Measurements from ENCODE around the gene CRABP2. TPM values are rescaled to one million over a fixed set of nuclear protein-coding genes. Genes with fewer than 3 reads are reported as not detected.

CRABP2 gene
- total and polyA plus RNA-seq, 2 experiments from 2014 or later: 38.8 to 64.1 TPM

DNA sequence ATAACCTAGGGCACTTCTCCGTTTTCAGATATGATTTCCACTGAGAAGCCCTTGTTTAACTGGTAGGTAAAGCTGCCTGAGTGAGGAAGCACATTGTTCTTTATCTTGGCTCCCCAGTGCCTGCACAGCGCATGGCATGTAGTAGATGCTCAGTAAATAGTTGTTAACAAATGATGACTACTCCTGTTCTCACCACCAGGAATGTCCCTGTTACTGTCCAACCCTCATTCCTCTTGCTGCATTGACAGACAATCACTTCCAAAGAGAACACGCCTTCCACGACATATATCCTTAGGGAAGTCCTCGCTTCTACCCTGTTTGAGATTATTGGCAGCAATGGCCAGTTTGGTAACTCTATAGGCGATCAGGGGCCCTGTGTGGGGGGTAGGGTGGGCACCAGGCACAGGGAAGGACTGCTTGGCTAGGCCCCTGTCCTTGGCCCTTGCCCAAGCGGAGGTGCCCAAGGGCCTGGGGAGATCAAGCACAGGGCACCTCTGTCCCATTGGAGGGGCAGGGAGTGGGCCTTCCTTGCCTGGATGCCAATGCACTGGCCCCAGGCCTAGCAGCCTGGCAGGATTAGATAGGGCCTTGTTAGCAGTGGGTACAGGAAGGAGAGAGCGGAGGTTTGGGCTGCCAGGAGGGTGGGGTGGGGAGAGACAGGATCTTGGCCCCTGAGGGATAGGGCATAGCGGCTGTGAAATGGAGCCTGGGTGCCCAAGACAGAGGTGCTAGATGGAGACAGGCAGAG, 38.3 kb downstream of the CRABP2 start:
- Histone ChIP-seq H2AFZ (no peak overlapping the region), H3K27me3 (replicated peaks; ENCODE audit: insufficient read depth) (no peaks in the 10 kb centered on the region), H3K4me1 (ENCODE audit: insufficient read depth) (peaks cover 29% of the 10 kb centered on the region), H3K9me2 (ENCODE audit: insufficient read depth) (no peaks in the 10 kb centered on the region), H3K4me3 (no peak overlapping the region), H3K27ac (no peak overlapping the region), H4K20me1 (ENCODE audit: insufficient read depth) (no peaks in the 10 kb centered on the region), H3K4me2 (ENCODE audit: unreplicated experiment) (no peak overlapping the region), H3K9ac (no peak overlapping the region), H3K9me3 (ENCODE audit: low read depth) (no peaks in the 10 kb centered on the region), H3K36me3 (ENCODE audit: low read depth) (no peaks in the 10 kb centered on the region), H3F3A (ENCODE audit: insufficient read depth) (peaks cover 8% of the 10 kb centered on the region), H3K79me2 (ENCODE audit: insufficient read depth) (no peaks in the 10 kb centered on the region)
- in situ Hi-C loops (cut with MboI): no loop called here
- WGBS, 2 experiments (ENCODE audit: low coverage in 1 of 2, low lambda C conversion rate in 2 of 2, missing lambda C conversion rate in 2 of 2): 94 to 99% methylated on average over 9 of the region's 9 CpGs
- no peak for TF ChIP-seq EZH2 (IDR thresholded peaks at IDR 0.05; ENCODE audit: insufficient read depth, poor library complexity, severe bottlenecking)
- TF ChIP-seq EZH2phosphoT487 (IDR thresholded peaks at IDR 0.05; ENCODE audit: insufficient read depth, low read depth): no peak
- DNase-seq: peak; percentile 24

DNA sequence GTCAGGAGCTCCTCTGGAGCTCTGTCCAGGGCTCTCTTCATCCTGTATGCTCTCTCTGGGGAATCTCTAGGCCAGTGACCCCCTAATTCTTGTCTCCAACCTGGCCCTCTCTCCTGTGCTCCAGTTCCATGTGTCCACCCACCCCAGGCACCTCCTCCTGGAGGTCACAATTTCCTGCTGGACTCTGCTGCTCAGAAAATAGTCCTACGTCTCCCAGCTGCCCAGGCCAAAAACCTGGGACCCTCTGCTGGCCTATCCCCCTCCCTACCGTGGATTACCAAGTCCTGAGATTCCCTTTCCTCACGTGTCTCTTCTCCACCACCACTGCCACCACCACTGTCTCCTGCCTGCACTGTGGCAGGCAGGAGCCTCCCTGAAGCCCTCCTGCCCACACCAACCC, 39.8 kb downstream of the CRABP2 start:
- no peak overlapping the region for H3K4me2 ChIP-seq (ENCODE audit: unreplicated experiment)
- no peak overlapping the region for H3K9ac ChIP-seq
- H3K4me3 ChIP-seq: no peak overlapping the region
- no peaks in the 10 kb centered on the region for H3K79me2 ChIP-seq (ENCODE audit: insufficient read depth)
- no peak overlapping the region for H2AFZ ChIP-seq
- no peak overlapping the region for H3K27ac ChIP-seq
- in situ Hi-C loops (cut with MboI): no loop called here
- TF ChIP-seq EZH2 (IDR thresholded peaks at IDR 0.05; ENCODE audit: insufficient read depth, poor library complexity, severe bottlenecking) (no peak), EZH2phosphoT487 (IDR thresholded peaks at IDR 0.05; ENCODE audit: insufficient read depth, low read depth) (no peak)
- DNase-seq: no peak
- no peaks in the 10 kb centered on the region for H3K27me3 ChIP-seq (replicated peaks; ENCODE audit: insufficient read depth)
- H3K36me3 ChIP-seq (ENCODE audit: low read depth): no peaks in the 10 kb centered on the region
- 75 to 83% methylated on average over 3 of the region's 3 CpGs for WGBS, 2 experiments (ENCODE audit: low coverage in 1 of 2, low lambda C conversion rate in 2 of 2, missing lambda C conversion rate in 2 of 2)
- H4K20me1 ChIP-seq (ENCODE audit: insufficient read depth): no peaks in the 10 kb centered on the region
- H3K4me1 ChIP-seq (ENCODE audit: insufficient read depth): peaks cover 44% of the 10 kb centered on the region
- H3K9me3 ChIP-seq (ENCODE audit: low read depth): no peaks in the 10 kb centered on the region
- H3F3A ChIP-seq (ENCODE audit: insufficient read depth): peaks cover 17% of the 10 kb centered on the region
- no peaks in the 10 kb centered on the region for H3K9me2 ChIP-seq (ENCODE audit: insufficient read depth)

DNA sequence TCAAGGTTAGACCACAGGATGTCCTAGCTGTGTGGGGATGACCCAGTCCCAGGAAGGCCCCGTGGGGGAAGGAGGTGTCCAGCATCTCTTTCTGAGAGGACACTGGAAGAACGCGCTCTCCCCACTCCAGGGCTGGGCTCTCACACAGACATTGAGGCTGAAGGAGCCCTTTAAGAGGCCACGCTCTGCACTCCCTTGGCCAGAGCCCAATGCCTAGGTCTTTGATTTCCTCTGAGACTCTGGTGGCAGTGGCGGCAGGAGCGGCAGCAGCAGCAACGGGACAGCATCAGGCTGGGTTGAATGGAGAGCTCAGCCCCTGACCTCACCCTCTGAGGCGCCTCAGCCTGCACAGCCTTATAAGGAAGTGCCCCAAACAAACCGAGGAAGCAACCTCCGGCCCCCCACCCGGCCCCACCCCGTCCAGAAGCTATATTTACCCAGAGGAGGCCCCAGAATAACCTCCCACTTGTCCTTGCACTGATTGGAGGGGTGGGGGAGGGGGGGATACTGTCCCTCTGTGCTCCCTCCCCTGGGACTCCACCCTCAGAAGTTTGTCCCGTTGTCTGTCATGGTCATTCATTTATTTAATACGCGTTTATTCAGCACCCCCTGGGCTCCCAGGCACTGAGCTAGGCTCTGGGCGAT, 40.5 kb downstream of the CRABP2 start:
- no peaks in the 10 kb centered on the region for H3K27me3 ChIP-seq (replicated peaks; ENCODE audit: insufficient read depth)
- H3K9me3 ChIP-seq (ENCODE audit: low read depth): no peaks in the 10 kb centered on the region
- WGBS, 2 experiments (ENCODE audit: low coverage in 1 of 2, low lambda C conversion rate in 2 of 2, missing lambda C conversion rate in 2 of 2): 68 to 78% methylated on average over 12 to 16 of the region's 16 CpGs
- H3K9ac ChIP-seq: no peak overlapping the region
- H3K9me2 ChIP-seq (ENCODE audit: insufficient read depth): no peaks in the 10 kb centered on the region
- in situ Hi-C loops (cut with MboI): no loop called here
- no peaks in the 10 kb centered on the region for H4K20me1 ChIP-seq (ENCODE audit: insufficient read depth)
- no peak overlapping the region for H2AFZ ChIP-seq
- no peak overlapping the region for H3K4me3 ChIP-seq
- H3K4me2 ChIP-seq (ENCODE audit: unreplicated experiment): peak overlapping the region; percentile 8
- H3K27ac ChIP-seq: no peak overlapping the region
- TF ChIP-seq EZH2 (IDR thresholded peaks at IDR 0.05; ENCODE audit: insufficient read depth, poor library complexity, severe bottlenecking) (no peak), EZH2phosphoT487 (IDR thresholded peaks at IDR 0.05; ENCODE audit: insufficient read depth, low read depth) (no peak)
- peak; percentile 22 for DNase-seq
- H3K4me1 ChIP-seq (ENCODE audit: insufficient read depth): peaks cover 46% of the 10 kb centered on the region
- no peaks in the 10 kb centered on the region for H3K36me3 ChIP-seq (ENCODE audit: low read depth)
- H3K79me2 ChIP-seq (ENCODE audit: insufficient read depth): no peaks in the 10 kb centered on the region
- H3F3A ChIP-seq (ENCODE audit: insufficient read depth): peaks cover 19% of the 10 kb centered on the region

DNA sequence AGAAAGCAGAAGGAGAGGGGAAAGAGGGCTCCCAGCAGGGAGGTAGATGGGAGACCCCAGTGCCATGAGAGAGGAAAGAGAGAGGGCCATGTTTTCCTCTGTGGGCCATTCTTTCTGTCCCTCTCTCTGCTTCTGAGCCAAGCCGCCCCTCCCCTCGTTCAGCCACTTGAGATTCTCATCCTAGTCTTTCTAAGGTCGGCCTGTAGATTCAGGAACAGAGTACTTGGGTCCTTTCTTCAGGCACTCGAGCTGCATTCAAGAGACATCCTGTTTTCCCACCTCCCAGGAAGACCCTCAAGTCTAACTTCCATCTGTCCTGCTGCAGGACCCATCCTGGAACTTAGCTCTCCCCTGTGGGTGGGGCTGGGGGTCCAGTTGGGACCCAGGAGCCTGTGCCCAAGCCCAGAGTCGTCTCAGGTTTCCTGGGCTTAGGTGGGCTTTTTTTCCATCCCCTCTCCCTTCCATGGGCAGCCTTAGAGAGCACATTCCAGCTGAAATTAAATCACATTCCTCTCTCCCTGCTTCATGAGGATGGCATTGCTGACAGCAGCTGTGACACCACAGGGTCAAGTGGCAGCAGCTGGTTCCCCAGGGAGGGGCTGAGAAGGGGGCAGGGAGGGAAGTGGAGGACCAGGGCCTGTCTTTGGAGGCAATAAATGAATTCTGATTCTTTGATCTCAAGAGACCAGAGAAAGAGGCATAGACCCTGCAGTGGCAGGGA, 41.2 kb downstream of the CRABP2 start:
- no peaks in the 10 kb centered on the region for H3K36me3 ChIP-seq (ENCODE audit: low read depth)
- peak; percentile 32 for DNase-seq
- H3F3A ChIP-seq (ENCODE audit: insufficient read depth): peaks cover 25% of the 10 kb centered on the region
- no peak overlapping the region for H3K9ac ChIP-seq
- 74 to 81% methylated on average over 5 of the region's 5 CpGs for WGBS, 2 experiments (ENCODE audit: low coverage in 1 of 2, low lambda C conversion rate in 2 of 2, missing lambda C conversion rate in 2 of 2)
- H3K79me2 ChIP-seq (ENCODE audit: insufficient read depth): no peaks in the 10 kb centered on the region
- in situ Hi-C loops (cut with MboI): no loop called here
- no peak overlapping the region for H3K27ac ChIP-seq
- TF ChIP-seq EZH2phosphoT487 (IDR thresholded peaks at IDR 0.05; ENCODE audit: insufficient read depth, low read depth) (no peak), EZH2 (IDR thresholded peaks at IDR 0.05; ENCODE audit: insufficient read depth, poor library complexity, severe bottlenecking) (no peak)
- no peak overlapping the region for H3K4me3 ChIP-seq
- H3K4me2 ChIP-seq (ENCODE audit: unreplicated experiment): no peak overlapping the region
- H3K9me3 ChIP-seq (ENCODE audit: low read depth): no peaks in the 10 kb centered on the region
- H3K27me3 ChIP-seq (replicated peaks; ENCODE audit: insufficient read depth): no peaks in the 10 kb centered on the region
- H2AFZ ChIP-seq: no peak overlapping the region
- H4K20me1 ChIP-seq (ENCODE audit: insufficient read depth): no peaks in the 10 kb centered on the region
- H3K9me2 ChIP-seq (ENCODE audit: insufficient read depth): no peaks in the 10 kb centered on the region
- peaks cover 53% of the 10 kb centered on the region for H3K4me1 ChIP-seq (ENCODE audit: insufficient read depth)

All from GM23248 (cell line).